ENCODE data around the gene PSMD1.

PSMD1 gene

GRCh38 chr2:231204146-231204545 is 147.5 kb downstream of the PSMD1 start:
- no peak for DNase-seq (ENCODE audit: extremely low read depth, low read depth)
- no peak for TF ChIP-seq CTCF (IDR thresholded peaks at IDR 0.05; ENCODE audit: low read depth, low read length, missing control alignments)
- H3K4me3 ChIP-seq (replicated peaks; ENCODE audit: low read depth, low read length): no peak overlapping the region

- TF ChIP-seq CTCF (IDR thresholded peaks at IDR 0.05; ENCODE audit: low read depth, low read length, missing control alignments): no peak
- no peak for DNase-seq (ENCODE audit: extremely low read depth, low read depth)
- no peak overlapping the region for H3K4me3 ChIP-seq (replicated peaks; ENCODE audit: low read depth, low read length)
Observed at GRCh38 chr2:231204581-231204980, 147.9 kb downstream of the PSMD1 start.

- no peak for TF ChIP-seq CTCF (IDR thresholded peaks at IDR 0.05; ENCODE audit: low read depth, low read length, missing control alignments)
- DNase-seq (ENCODE audit: extremely low read depth, low read depth): no peak
- H3K4me3 ChIP-seq (replicated peaks; ENCODE audit: low read depth, low read length): no peak overlapping the region
Observed at GRCh38 chr2:231207734-231208133, 151.1 kb downstream of the PSMD1 start.

GRCh38 chr2:231210782-231211181 is 154.1 kb downstream of the PSMD1 start:
- no peak for TF ChIP-seq CTCF (IDR thresholded peaks at IDR 0.05; ENCODE audit: low read depth, low read length, missing control alignments)
- H3K4me3 ChIP-seq (replicated peaks; ENCODE audit: low read depth, low read length): no peak overlapping the region
- no peak for DNase-seq (ENCODE audit: extremely low read depth, low read depth)

GRCh38 chr2:231211486-231211885 is 154.8 kb downstream of the PSMD1 start:
- no peak for TF ChIP-seq CTCF (IDR thresholded peaks at IDR 0.05; ENCODE audit: low read depth, low read length, missing control alignments)
- no peak for DNase-seq (ENCODE audit: extremely low read depth, low read depth)
- no peak overlapping the region for H3K4me3 ChIP-seq (replicated peaks; ENCODE audit: low read depth, low read length)

- DNase-seq (ENCODE audit: extremely low read depth, low read depth): no peak
- no peak overlapping the region for H3K4me3 ChIP-seq (replicated peaks; ENCODE audit: low read depth, low read length)
- no peak for TF ChIP-seq CTCF (IDR thresholded peaks at IDR 0.05; ENCODE audit: low read depth, low read length, missing control alignments)
Observed at GRCh38 chr2:231212329-231212845, 155.7 kb downstream of the PSMD1 start.

Data from HFF-Myc (cell line).